ENCODE measurements around the gene SCYL1. TPM values are rescaled to one million over a fixed set of nuclear protein-coding genes. Genes with fewer than 3 reads are reported as not detected.

SCYL1 gene
- total and polyA plus RNA-seq, 2 of the 4 experiments (the other 2 are of a cell fraction), result 96.4 to 150 TPM

GRCh38 chr11:65558002-65558929 is 33.4 kb downstream of the SCYL1 start, which contains the start of gene LTBP3:
Gene LTBP3 (minus strand): TSS chr11:65558359. CDS start chr11:65557959, 400 bp downstream.
- peaks cover 43% of the 10 kb centered on the region for H3K4me1 ChIP-seq (ENCODE audit: control insufficient read depth, insufficient read depth, low read length)
- no peaks in the 10 kb centered on the region; the same call in 1 of the 2 replicates for H3K36me3 ChIP-seq (ENCODE audit: control insufficient read depth, insufficient read depth, low read length)
- peak within 1 kb of the TSS; percentile 91 to 97 for H4K8ac ChIP-seq (ENCODE audit: low read depth in 2 of 2, low read length in 2 of 2)
- H3K23ac ChIP-seq (ENCODE audit: low read depth, low read length), result peak within 1 kb of the TSS; percentile 49
- peaks cover 16 to 38% of the 10 kb centered on the region in 2 experiments; a peak in 3 of 4 replicates for H3K79me1 ChIP-seq (ENCODE audit: low read depth in 1 of 2, low read length in 2 of 2)
- peaks cover 25% of the 10 kb centered on the region for H3K9me1 ChIP-seq (ENCODE audit: insufficient read depth, low read length)
- peak within 1 kb of the TSS; percentile 99 for H4K5ac ChIP-seq (ENCODE audit: low read depth, low read length)
- peak within 1 kb of the TSS; percentile 63; the same call in 1 of the 2 replicates for H3K56ac ChIP-seq (ENCODE audit: extremely low read depth, insufficient read depth, low read length)
- no TSS peak for BruUV-seq (replicated peaks)
- H2BK20ac ChIP-seq (ENCODE audit: low read depth, low read length), result peak within 1 kb of the TSS; percentile 47
- no peaks in the 10 kb centered on the region for H3K27me3 ChIP-seq (ENCODE audit: control insufficient read depth, insufficient read depth, low read length)
- H4K91ac ChIP-seq (ENCODE audit: insufficient read depth, low read depth, low read length), result peak within 1 kb of the TSS; percentile 93
- peaks cover 12% of the 10 kb centered on the region; the same call in 1 of the 2 replicates for H4K20me1 ChIP-seq (ENCODE audit: insufficient read depth, low read length)
- peak within 1 kb of the TSS; percentile 87 for H3K27ac ChIP-seq (ENCODE audit: insufficient read depth, low read length)
- peak within 1 kb of the TSS; percentile 72 for H2BK5ac ChIP-seq (ENCODE audit: low read depth, low read length, poor library complexity, severe bottlenecking)
- DNase-seq (peak; percentile 71), ATAC-seq (ENCODE audit: low read depth) (peak; percentile 78)
- in situ Hi-C loops (cut with MboI; ENCODE audit: low sequenced_read_pairs) (no loop called here), dilution Hi-C loops (cut with HindIII; ENCODE audit: low sequenced_read_pairs, unreplicated experiment) (no loop called here), intact Hi-C loops (cut with micrococcal nuclease) (no loop called here)
- CTCF ChIA-PET, result interaction anchor here (1.3 kb wide), 1 partner anchor 15 kb away, joined by 4 read pairs; the partner anchor contains the start of gene FAM89B
- peak within 1 kb of the TSS; percentile 75; the same call in 2 of the 3 replicates for H2BK15ac ChIP-seq (ENCODE audit: low read depth, low read length)
- peak within 1 kb of the TSS; percentile 87 for H3K18ac ChIP-seq (ENCODE audit: low read depth, low read length)
- peak within 1 kb of the TSS; percentile 99 for H2AK9ac ChIP-seq (replicated peaks; ENCODE audit: low read depth, low read length, poor library complexity)
- H2AK5ac ChIP-seq (ENCODE audit: low read depth, low read length), result peak within 1 kb of the TSS; percentile 92
- peak within 1 kb of the TSS; percentile 71 for H3K9ac ChIP-seq (ENCODE audit: low read depth, low read length)
- H2BK120ac ChIP-seq (ENCODE audit: low read depth, low read length), result peak within 1 kb of the TSS; percentile 75
- no peaks in the 10 kb centered on the region for H3K9me3 ChIP-seq (ENCODE audit: control insufficient read depth, insufficient read depth, low read length)
- WGBS, 2 experiments (ENCODE audit: extremely low coverage in 2 of 2, insufficient read length in 1 of 2), result 0% methylated on average over 25 of the region's 79 CpGs; no CpG with 5 or more reads in 1 of the 2 experiments
- peak within 1 kb of the TSS; percentile 96 for H3K4ac ChIP-seq (ENCODE audit: low read depth, low read length)
- POLR2A ChIA-PET (ENCODE audit: unreplicated experiment), result no interaction called here
- H3K4me3 ChIP-seq (ENCODE audit: insufficient read depth, low read depth, low read length), result peak within 1 kb of the TSS; percentile 74
- H2AFZ ChIP-seq (replicated peaks; ENCODE audit: low read length, poor library complexity), result peak within 1 kb of the TSS; percentile 85
- H3K4me2 ChIP-seq (ENCODE audit: low read depth, low read length), result peak within 1 kb of the TSS; percentile 81
- peak within 1 kb of the TSS; percentile 91 for H3K14ac ChIP-seq (replicated peaks; ENCODE audit: low read depth, low read length)
- TF ChIP-seq BHLHE40 (IDR thresholded peaks at IDR 0.05; ENCODE audit: low read depth, low read length) (no peak), RFX5 (IDR thresholded peaks at IDR 0.05; ENCODE audit: low read depth, low read length) (no peak), MXI1 (IDR thresholded peaks at IDR 0.05; ENCODE audit: borderline replicate concordance, low read depth, low read length) (no peak), SMC3 (IDR thresholded peaks at IDR 0.05; ENCODE audit: low read depth, low read length) (no peak), RAD21 (IDR thresholded peaks at IDR 0.05; ENCODE audit: low read length) (0 out of 2 replicates have a peak, but pooled peaks have one; percentile 10), ELK1 (IDR thresholded peaks at IDR 0.05; ENCODE audit: borderline replicate concordance, low read depth, low read length) (no peak), RCOR1 (IDR thresholded peaks at IDR 0.05; ENCODE audit: insufficient replicate concordance, low read length) (no peak), POLR2A (IDR thresholded peaks at IDR 0.05; ENCODE audit: low read depth, low read length) (peak; percentile 27; the same call in 1 of the 2 replicates), MAZ (IDR thresholded peaks at IDR 0.05; ENCODE audit: borderline replicate concordance, low read depth, low read length) (peak; percentile 46), CHD1 (IDR thresholded peaks at IDR 0.05; ENCODE audit: low read depth, low read length) (no peak; the same call in 1 of the 2 replicates), NFE2L2 (IDR thresholded peaks at IDR 0.05; ENCODE audit: low read depth, low read length) (no peak)
- TF ChIP-seq, protein P1, sequence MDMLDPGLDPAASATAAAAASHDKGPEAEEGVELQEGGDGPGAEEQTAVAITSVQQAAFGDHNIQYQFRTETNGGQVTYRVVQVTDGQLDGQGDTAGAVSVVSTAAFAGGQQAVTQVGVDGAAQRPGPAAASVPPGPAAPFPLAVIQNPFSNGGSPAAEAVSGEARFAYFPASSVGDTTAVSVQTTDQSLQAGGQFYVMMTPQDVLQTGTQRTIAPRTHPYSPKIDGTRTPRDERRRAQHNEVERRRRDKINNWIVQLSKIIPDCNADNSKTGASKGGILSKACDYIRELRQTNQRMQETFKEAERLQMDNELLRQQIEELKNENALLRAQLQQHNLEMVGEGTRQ (IDR thresholded peaks at IDR 0.05; ENCODE audit: low read depth, low read length), result no peak

All from IMR-90 (cell line).